H1 (cell line): ENCODE measurements around the gene HEXIM1. TPM values are rescaled to one million over a fixed set of nuclear protein-coding genes. Genes with fewer than 3 reads are reported as not detected.

Experiments
- CTCF ChIA-PET: fragments of 300-600 bp; sonication (Branson Sonifier 250); formaldehyde crosslinking; loops from one replicate; lab custom pipeline; 2021; ENCODE audit not compliant: partially characterized antibody; lab: Charles Lee
- POLR2A ChIA-PET: fragments of 300-600 bp; sonication (Branson Sonifier 250); formaldehyde crosslinking; loops from one replicate; lab custom pipeline; 2021; ENCODE audit warnings: inconsistent platforms; ENCODE audit not compliant: partially characterized antibody; lab: Charles Lee
- DNase-seq, 2 experiments: peaks; one replicate each; pipeline versions ENCODE4 v3.0.0 to v3.0.0-alpha.2; 2010 to 2022; ENCODE audit warnings: low spot score in 2 of 2, low read depth in 1 of 2, mixed read lengths in 1 of 2
- FAIRE-seq: peaks from 2 replicates; lab custom pipeline; 2011; peaks lifted over from hg19 to GRCh38; lab: Jason Lieb, UNC
- H2AFZ ChIP-seq: 2 replicates; pipeline ENCODE4 v1.8.1; 2012; ENCODE audit warnings: low read length, inconsistent platforms
- H2AK5ac ChIP-seq: 2 replicates; pipeline ENCODE4 v1.6.1; 2013; ENCODE audit warnings: low read depth, low read length
- H2BK120ac ChIP-seq: replicated peaks from 2 replicates; pipeline ENCODE3; 2013; ENCODE audit warnings: low read depth, low read length, inconsistent platforms
- H2BK12ac ChIP-seq: 2 replicates; pipeline ENCODE4 v1.6.1; 2013; ENCODE audit warnings: low read depth, low read length
- H2BK15ac ChIP-seq: 2 replicates; pipeline ENCODE4 v1.6.1; 2013; ENCODE audit warnings: low read length
- H2BK20ac ChIP-seq: 2 replicates; pipeline ENCODE4 v1.6.1; 2013; ENCODE audit warnings: low read length
- H2BK5ac ChIP-seq: 2 replicates; pipeline ENCODE4 v1.6.1; 2013; ENCODE audit warnings: low read depth, low read length
- H3K14ac ChIP-seq: 2 replicates; pipeline ENCODE4 v1.6.1; 2013; ENCODE audit warnings: inconsistent platforms; ENCODE audit not compliant: insufficient read length
- H3K18ac ChIP-seq: 2 replicates; pipeline ENCODE4 v1.6.1; 2013; ENCODE audit warnings: low read length; ENCODE audit errors: extremely low read depth
- H3K23ac ChIP-seq: 2 replicates; pipeline ENCODE4 v1.6.1; 2013; ENCODE audit warnings: inconsistent platforms; ENCODE audit not compliant: insufficient read length
- H3K23me2 ChIP-seq: 2 replicates; pipeline ENCODE4 v1.6.1; 2013; ENCODE audit warnings: low read depth, low read length
- H3K27ac ChIP-seq: 2 replicates; pipeline ENCODE4 v1.6.1; 2011; ENCODE audit warnings: low read depth, low read length, inconsistent platforms
- H3K27me3 ChIP-seq, 4 experiments: replicated peaks in 1 of 4; 1 replicate in 1 of 4; 2 replicates in 3 of 4; pipeline versions ENCODE4 v1.6.1 to v1.8.1; 2011 to 2013; ENCODE audit warnings: low read length in 3 of 4, mild to moderate bottlenecking in 3 of 4, inconsistent platforms in 2 of 4, mixed read lengths in 2 of 4, moderate library complexity in 1 of 4; ENCODE audit not compliant: control insufficient read depth in 3 of 4, insufficient read depth in 3 of 4; ENCODE audit errors: extremely low read depth in 1 of 4
- H3K36me3 ChIP-seq, 4 experiments: 2 replicates each; pipeline versions ENCODE4 v1.6.1 to v1.8.1; 2011 to 2013; ENCODE audit warnings: mild to moderate bottlenecking in 4 of 4, low read length in 3 of 4, moderate library complexity in 2 of 4, control low read depth in 1 of 4, inconsistent platforms in 1 of 4; ENCODE audit not compliant: insufficient read depth in 4 of 4, control insufficient read depth in 2 of 4
- H3K4ac ChIP-seq: replicated peaks from 2 replicates; pipeline ENCODE3; 2013; ENCODE audit warnings: low read length, low read depth, mixed read lengths, inconsistent platforms; ENCODE audit not compliant: insufficient read length
- H3K4me1 ChIP-seq, 4 experiments: replicated peaks in 1 of 4; 1 replicate in 1 of 4; 2 replicates in 3 of 4; pipeline versions ENCODE4 v1.6.1 to v1.8.1; 2011 to 2013; ENCODE audit warnings: low read length in 3 of 4, inconsistent platforms in 2 of 4, mixed read lengths in 1 of 4; ENCODE audit not compliant: insufficient read depth in 4 of 4, control insufficient read depth in 3 of 4
- H3K4me2 ChIP-seq, 2 experiments: 2 replicates each; pipeline versions ENCODE4 v1.6.1 to v1.8.1; 2011 to 2013; ENCODE audit warnings: low read depth in 2 of 2, low read length in 2 of 2, control low read depth in 1 of 2, inconsistent platforms in 1 of 2, mild to moderate bottlenecking in 1 of 2; ENCODE audit not compliant: insufficient read depth in 1 of 2
- H3K4me3 ChIP-seq, 4 experiments: fragments of 200-600, 300-600 bp in 1 of 4; sonication (generic), shearing (Covaris generic), sonication (Bioruptor Twin) in 1 of 4; 2 replicates each; pipeline versions ENCODE4 v1.5.1 to v1.8.1; 2011 to 2016; ENCODE audit warnings: low read length in 4 of 4, low read depth in 3 of 4, control low read depth in 2 of 4, inconsistent platforms in 2 of 4, mild to moderate bottlenecking in 2 of 4, mixed read lengths in 1 of 4, moderate library complexity in 1 of 4; ENCODE audit not compliant: insufficient read depth in 2 of 4; ENCODE audit errors: extremely low read depth in 1 of 4
- H3K56ac ChIP-seq: replicated peaks from 2 replicates; pipeline ENCODE3; 2013; ENCODE audit warnings: low read depth, mild to moderate bottlenecking, mixed read lengths, low read length, inconsistent platforms; ENCODE audit not compliant: insufficient read length
- H3K79me1 ChIP-seq: 2 replicates; pipeline ENCODE4 v1.6.1; 2013; ENCODE audit warnings: low read depth, low read length, control low read depth
- H3K79me2 ChIP-seq, 2 experiments: 2 replicates each; pipeline versions ENCODE4 v1.6.1 to v1.8.1; 2012 to 2013; ENCODE audit warnings: low read length in 2 of 2, mild to moderate bottlenecking in 2 of 2, inconsistent platforms in 1 of 2; ENCODE audit not compliant: insufficient read depth in 2 of 2, control insufficient read depth in 1 of 2
- H3K9ac ChIP-seq, 4 experiments: replicated peaks in 1 of 4; 1 replicate in 1 of 4; 2 replicates in 3 of 4; pipeline versions ENCODE4 v1.6.1 to v1.8.1; 2011 to 2013; ENCODE audit warnings: low read depth in 3 of 4, low read length in 3 of 4, control low read depth in 2 of 4, mild to moderate bottlenecking in 2 of 4, moderate library complexity in 2 of 4, inconsistent platforms in 1 of 4; ENCODE audit errors: extremely low read depth in 1 of 4
- H3K9me3 ChIP-seq, 2 experiments: 2 replicates each; pipeline versions ENCODE4 v1.6.1 to v1.8.1; 2012 to 2013; ENCODE audit warnings: mild to moderate bottlenecking in 2 of 2, moderate library complexity in 2 of 2, control low read depth in 1 of 2, inconsistent platforms in 1 of 2, low read depth in 1 of 2, low read length in 1 of 2, mixed read lengths in 1 of 2; ENCODE audit not compliant: insufficient read depth in 2 of 2
- H4K20me1 ChIP-seq, 2 experiments: replicated peaks in 1 of 2; 2 replicates each; pipeline versions ENCODE3 to v1.8.1; 2011 to 2013; ENCODE audit warnings: inconsistent platforms in 2 of 2, low read length in 2 of 2, mild to moderate bottlenecking in 1 of 2; ENCODE audit not compliant: insufficient read depth in 2 of 2, control insufficient read depth in 1 of 2
- H4K5ac ChIP-seq: 2 replicates; pipeline ENCODE4 v1.6.1; 2013; ENCODE audit warnings: low read length, low read depth, mixed read lengths, inconsistent platforms; ENCODE audit not compliant: insufficient read length
- H4K8ac ChIP-seq: 2 replicates; pipeline ENCODE4 v1.8.0; 2013; ENCODE audit warnings: mild to moderate bottlenecking, moderate library complexity, low read length, inconsistent platforms; ENCODE audit not compliant: insufficient read depth; ENCODE audit errors: extremely low read depth
- H4K91ac ChIP-seq: replicated peaks from 2 replicates; pipeline ENCODE3; 2013; ENCODE audit warnings: low read length, mixed read lengths, inconsistent platforms; ENCODE audit not compliant: insufficient read length
- ATF2 ChIP-seq: IDR thresholded peaks from 2 replicates; pipeline ENCODE4 v1.6.1; 2012; ENCODE audit warnings: low read length, inconsistent platforms
- CBX5 ChIP-seq: fragments of 300-800, 300-1000 bp; sonication (generic); IDR thresholded peaks from 2 replicates; pipeline ENCODE4 v1.7.1; 2016; ENCODE audit warnings: antibody characterized with exemption, low read length, low read depth
- CBX8 ChIP-seq: fragments of 300-800, 300-1000 bp; sonication (generic); IDR thresholded peaks from 2 replicates; pipeline ENCODE4 v1.7.1; 2016; ENCODE audit warnings: low read depth, low read length, borderline replicate concordance
- POLR2AphosphoS5 ChIP-seq: IDR thresholded peaks from 2 replicates; pipeline ENCODE4 v1.6.1; 2011; ENCODE audit warnings: low read depth, low read length
- WGBS, 2 experiments: shearing (Covaris generic) in 1 of 2; methylation state at CpG; one replicate each; pipeline versions ENCODE4 v1.1.6 to v1.1.7; 2013 to 2015; ENCODE audit warnings: low lambda C conversion rate in 2 of 2, mixed read lengths in 2 of 2, inconsistent platforms in 1 of 2, low coverage in 1 of 2, missing lambda C conversion rate in 1 of 2; ENCODE audit not compliant: insufficient replicate concordance in 2 of 2, insufficient coverage in 1 of 2, insufficient read length in 1 of 2; ENCODE audit errors: extremely low coverage in 1 of 2, missing lambda C conversion rate in 1 of 2; 5-methylcytosine and 5-hydroxymethylcytosine counted together
- polyA plus RNA-seq, 7 experiments: library from polyadenylated mRNA; depleted of rRNA in 3 of 7; stranded (reverse) in 5 of 7; unstranded in 2 of 7; fragments of >200 nt in 5 of 7; fragments of 200-250 nt in 2 of 7; gene quantifications; 1 replicate in 5 of 7; 2 replicates in 1 of 7; 4 replicates in 1 of 7; pipeline versions ENCODE4 v1.2.1 to v1.2.3, GENCODE V29; 2011 to 2013; ENCODE audit warnings: missing spikeins in 2 of 7, mixed read lengths in 2 of 7
- total RNA-seq: library from RNA; stranded (reverse); fragmentation: NEBNext Ultra II Directional; extraction: Animal tissue kit (Norgen Biotek cat#: 25700); gene quantifications from 2 replicates; pipeline ENCODE4 v1.2.1, GENCODE V29; 2021

The HEXIM1 gene
- total and polyA plus RNA-seq, 2 of the 8 experiments (the other 6 are each of a cell fraction or from before 2014, with no cell fraction given), result 9.1 to 38.3 TPM

GRCh38 chr17:45147581-45148182, 593 bp upstream of the HEXIM1 start:
- Histone ChIP-seq H2BK120ac (peak overlapping the region; percentile 71), H3K9me3 (no peaks in the 10 kb centered on the region), H3K14ac (no peak overlapping the region), H4K20me1 (peaks cover 5 to 10% of the 10 kb centered on the region in 2 experiments), H4K5ac (peak overlapping the region; percentile 95), H3K27me3 (no peaks in the 10 kb centered on the region), H2BK5ac (peak overlapping the region; percentile 90), H3K56ac (peak overlapping the region; percentile 77), H4K8ac (peak overlapping the region; percentile 69; the same call in 1 of the 2 replicates), H2BK20ac (no peak overlapping the region), H2BK15ac (peak overlapping the region; percentile 18; the same call in 1 of the 2 replicates), H3K4me2 (peak overlapping the region; percentile 68 to 70), H3K4me1 (peaks cover 3 to 23% (median 19%) of the 10 kb centered on the region in 4 experiments), H2BK12ac (peak overlapping the region; percentile 82; the same call in 1 of the 2 replicates), H3K79me2 (peaks cover 0 to 26% of the 10 kb centered on the region in 2 experiments; a peak in 2 of 4 replicates), H3K18ac (peak overlapping the region; percentile 82; the same call in 1 of the 2 replicates), H3K79me1 (peaks cover 3% of the 10 kb centered on the region; the same call in 1 of the 2 replicates), H2AFZ (peak overlapping the region; percentile 27; the same call in 1 of the 2 replicates), H3K36me3 (no peaks in the 10 kb centered on the region), H3K23me2 (peaks cover 22% of the 10 kb centered on the region), H2AK5ac (no peak overlapping the region), H4K91ac (peak overlapping the region; percentile 81), H3K9ac (peak overlapping the region; percentile 88 to 96 (median 94)), H3K4ac (no peak overlapping the region), H3K4me3 (peak overlapping the region; percentile 68 to 93 (median 74)), H3K23ac (no peak overlapping the region), H3K27ac (peak overlapping the region; percentile 99)
- FAIRE-seq (no peak), DNase-seq (peak in 1 of 2 experiments; percentile 89)
- 2% methylated on average over 38 of the region's 38 CpGs; no CpG with 5 or more reads in 1 of the 2 experiments for whole genome bisulfite sequencing, 2 experiments
- CTCF ChIA-PET, result interaction anchor here (0.7 to 9.4 kb wide), 11 partner anchors 14 to 136 kb away, joined by 3 to 187 read pairs (median 12); partner anchors contain the start of genes FMNL1 and HEXIM2
- POLR2A ChIA-PET, result interaction anchor here (0.7 to 20.3 kb wide), 44 partner anchors 15 to 278 kb away, joined by 3 to 1076 read pairs (median 4); partner anchors contain the start of genes ACBD4, FMNL1, HEXIM2 and PLCD3
- TF ChIP-seq POLR2AphosphoS5, result no peak; the same call in 1 of the 2 replicates
- TF ChIP-seq ATF2, result peak; percentile 65; the same call in 1 of the 2 replicates
- no peak for TF ChIP-seq CBX8
- TF ChIP-seq CBX5, result no peak
